Measurements from ENCODE around the gene ELF1.
"Not testable (repeated sequence)": the region's sequence is repeated elsewhere in the genome, so short reads cannot be mapped to it uniquely, and the experiment has no call there.

ELF1 gene

DNA sequence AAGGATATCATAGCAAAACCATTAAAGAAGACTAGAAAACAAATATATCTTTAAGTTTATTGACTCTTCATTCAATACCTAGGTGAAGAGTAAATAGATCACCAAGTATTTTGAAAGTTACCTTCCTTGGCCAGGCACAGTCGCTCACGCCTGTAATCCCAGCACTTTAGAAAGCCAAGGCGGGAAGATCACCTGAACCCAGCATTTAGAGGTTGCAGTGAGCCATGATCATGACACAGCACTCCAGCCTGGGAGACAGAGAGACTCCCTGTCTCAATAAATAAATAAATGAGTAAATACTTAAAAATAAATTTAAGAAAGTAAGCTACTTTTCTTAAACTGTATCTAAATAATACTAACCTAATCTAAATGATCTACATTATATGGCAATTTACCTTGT lies 33.3 kb upstream of the ELF1 start:
- Histone ChIP-seq H3K27ac (peak overlapping the region; percentile 65; the same call in 1 of the 2 replicates), H3K4me3 (no peak overlapping the region), H3K9me3 (ENCODE audit: low read depth, low read length) (no peaks in the 10 kb centered on the region), H3K36me3 (ENCODE audit: insufficient read depth, low read length) (no peaks in the 10 kb centered on the region), H3K9ac (ENCODE audit: insufficient read length) (no peak overlapping the region)
- DNase-seq (ENCODE audit: low read depth, low spot score), result no peak
- TF ChIP-seq FOXP2 (optimal IDR thresholded peaks at IDR 0.05; ENCODE audit: control extremely low read depth, extremely low read length, insufficient read depth), result no peak
- TF ChIP-seq POLR2AphosphoS5 (IDR thresholded peaks at IDR 0.05; ENCODE audit: borderline replicate concordance, low read depth, low read length), result no peak
- no peak for TF ChIP-seq EZH2 (IDR thresholded peaks at IDR 0.05)

DNA sequence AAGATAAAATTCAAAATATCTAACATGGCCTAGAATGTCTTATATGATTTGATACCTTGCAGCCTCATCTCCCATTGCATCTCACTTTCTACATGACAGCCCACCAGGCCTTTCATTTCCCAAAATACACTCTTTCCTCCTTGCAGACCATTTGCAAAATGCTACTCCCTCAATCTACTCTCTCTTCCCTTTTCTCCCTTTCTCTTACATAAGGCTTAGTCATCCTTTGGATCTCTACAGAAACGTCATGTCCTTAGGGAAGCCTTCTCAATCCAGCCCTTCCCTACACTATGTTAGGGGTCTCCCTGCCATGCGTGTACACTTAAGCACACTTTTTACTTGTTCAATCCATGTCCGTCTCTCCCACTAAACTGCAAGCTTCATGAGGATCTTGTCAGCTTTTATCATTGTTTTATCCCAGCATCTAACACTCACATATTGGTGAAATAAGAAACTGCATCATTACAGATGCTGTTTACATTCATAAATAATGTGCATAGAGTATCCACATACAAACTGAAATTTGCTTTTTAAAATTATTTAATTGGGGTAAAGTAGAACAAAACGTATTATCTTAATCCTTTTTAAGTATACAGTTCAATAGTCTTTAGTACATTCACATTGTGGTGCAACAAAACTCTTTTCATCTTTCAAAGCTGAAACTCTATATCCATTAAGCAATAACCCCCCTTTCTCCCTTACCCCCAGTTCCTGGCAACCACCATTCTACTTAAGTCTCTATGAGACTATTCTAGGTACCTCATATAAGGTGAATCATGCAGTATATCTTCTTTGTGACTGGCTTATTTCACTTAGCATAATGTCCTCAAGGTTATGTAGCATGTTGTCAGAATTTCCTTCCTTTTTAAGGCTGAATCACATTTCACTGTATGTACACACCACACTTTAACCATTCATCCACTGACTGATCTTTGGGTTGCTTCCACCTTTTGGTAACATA lies 30.6 kb upstream of the ELF1 start:
- no peaks in the 10 kb centered on the region for H3K36me3 ChIP-seq (ENCODE audit: insufficient read depth, low read length)
- DNase-seq (ENCODE audit: low read depth, low spot score), result no peak
- no peak overlapping the region for H3K9ac ChIP-seq (ENCODE audit: insufficient read length)
- no peak overlapping the region for H3K27ac ChIP-seq
- H3K9me3 ChIP-seq (ENCODE audit: low read depth, low read length), result no peaks in the 10 kb centered on the region
- TF ChIP-seq FOXP2 (optimal IDR thresholded peaks at IDR 0.05; ENCODE audit: control extremely low read depth, extremely low read length, insufficient read depth) (no peak), EZH2 (IDR thresholded peaks at IDR 0.05) (no peak), POLR2AphosphoS5 (IDR thresholded peaks at IDR 0.05; ENCODE audit: borderline replicate concordance, low read depth, low read length) (no peak)
- no peak overlapping the region for H3K4me3 ChIP-seq

DNA sequence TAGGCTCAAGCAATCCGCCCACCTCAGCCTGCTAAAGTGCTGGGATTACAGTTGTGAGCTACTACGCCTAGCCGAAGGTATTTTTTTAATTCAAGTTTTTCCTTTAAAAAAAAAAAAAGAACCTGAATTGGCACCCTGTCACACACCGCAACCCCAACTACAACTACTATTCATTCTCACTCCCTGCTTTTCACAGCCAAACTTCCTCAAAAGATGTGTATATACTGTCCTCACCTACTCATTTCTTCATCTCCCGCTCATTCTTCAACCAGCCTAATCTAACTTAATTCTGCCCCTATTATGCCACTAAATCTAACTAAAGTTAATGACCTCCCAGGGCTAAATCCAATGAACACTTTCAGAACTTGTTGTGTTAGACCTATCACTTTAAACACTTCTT lies 29.5 kb upstream of the ELF1 start:
- H3K9ac ChIP-seq (ENCODE audit: insufficient read length), result no peak overlapping the region
- H3K9me3 ChIP-seq (ENCODE audit: low read depth, low read length), result no peaks in the 10 kb centered on the region
- H3K4me3 ChIP-seq, result no peak overlapping the region
- TF ChIP-seq FOXP2 (optimal IDR thresholded peaks at IDR 0.05; ENCODE audit: control extremely low read depth, extremely low read length, insufficient read depth) (no peak), POLR2AphosphoS5 (IDR thresholded peaks at IDR 0.05; ENCODE audit: borderline replicate concordance, low read depth, low read length) (no peak), EZH2 (IDR thresholded peaks at IDR 0.05) (no peak)
- no peak for DNase-seq (ENCODE audit: low read depth, low spot score)
- H3K27ac ChIP-seq, result no peak overlapping the region
- H3K36me3 ChIP-seq (ENCODE audit: insufficient read depth, low read length), result no peaks in the 10 kb centered on the region

DNA sequence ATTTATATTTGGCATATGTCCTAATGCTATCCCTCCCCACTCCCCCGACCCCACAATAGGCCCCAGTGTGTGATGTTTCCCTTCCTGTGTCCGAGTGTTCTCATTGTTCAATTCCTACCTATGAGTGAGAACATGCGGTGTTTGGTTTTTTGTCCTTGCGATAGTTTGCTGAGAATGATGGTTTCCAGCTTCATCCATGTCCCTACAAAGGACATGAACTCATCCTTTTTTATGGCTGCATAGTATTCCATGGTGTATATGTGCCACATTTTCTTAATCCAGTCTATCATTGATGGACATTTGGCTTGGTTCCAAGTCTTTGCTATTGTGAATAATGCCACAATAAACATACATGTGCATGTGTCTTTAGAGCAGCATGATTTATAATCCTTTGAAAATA lies 23.3 kb upstream of the ELF1 start:
- H3K9ac ChIP-seq (ENCODE audit: insufficient read length); DNase-seq (ENCODE audit: low read depth, low spot score); H3K27ac ChIP-seq; H3K9me3 ChIP-seq (ENCODE audit: low read depth, low read length); H3K36me3 ChIP-seq (ENCODE audit: insufficient read depth, low read length); H3K4me3 ChIP-seq: not testable (repeated sequence)

DNA sequence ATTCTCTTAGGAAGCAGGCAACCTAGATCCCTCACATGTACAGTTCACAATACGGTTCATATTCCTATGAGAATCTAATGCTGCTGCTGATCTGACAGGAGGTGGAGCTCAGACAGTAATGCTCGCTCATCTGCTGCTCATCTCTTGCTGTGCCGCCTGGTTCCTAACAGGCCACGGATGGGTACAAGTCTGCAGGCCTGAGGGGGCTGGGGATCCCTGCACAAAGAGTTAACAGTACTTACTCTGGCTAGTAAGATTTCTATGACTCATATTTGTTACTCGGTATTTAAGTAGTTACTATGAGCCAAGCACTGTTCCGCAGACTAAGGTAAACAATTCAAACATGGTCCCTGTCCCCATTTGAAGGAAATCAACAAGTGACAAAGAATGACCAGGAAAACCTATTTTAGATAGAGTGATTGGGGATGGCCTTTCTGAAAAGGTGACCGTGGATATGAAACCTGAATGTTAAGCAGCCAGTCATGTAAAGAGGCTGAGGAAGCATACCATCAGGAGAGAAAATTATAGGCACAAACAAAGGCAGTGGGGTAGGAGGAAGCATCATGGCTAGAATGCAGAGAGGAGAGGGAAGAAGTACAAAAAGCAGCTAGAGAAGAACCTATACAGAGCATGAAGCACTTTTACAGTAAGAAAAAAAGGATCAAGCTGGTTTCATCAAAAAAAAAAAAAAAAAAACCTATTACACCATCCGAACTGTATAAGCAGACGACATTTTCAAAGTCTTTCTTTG lies 21.6 kb upstream of the ELF1 start:
- Histone ChIP-seq H3K9me3 (ENCODE audit: low read depth, low read length) (no peaks in the 10 kb centered on the region), H3K4me3 (no peak overlapping the region), H3K9ac (ENCODE audit: insufficient read length) (no peak overlapping the region), H3K36me3 (ENCODE audit: insufficient read depth, low read length) (no peaks in the 10 kb centered on the region), H3K27ac (no peak overlapping the region)
- TF ChIP-seq EZH2 (IDR thresholded peaks at IDR 0.05), result no peak
- TF ChIP-seq FOXP2 (optimal IDR thresholded peaks at IDR 0.05; ENCODE audit: control extremely low read depth, extremely low read length, insufficient read depth), result no peak
- TF ChIP-seq POLR2AphosphoS5 (IDR thresholded peaks at IDR 0.05; ENCODE audit: borderline replicate concordance, low read depth, low read length), result no peak
- no peak for DNase-seq (ENCODE audit: low read depth, low spot score)

DNA sequence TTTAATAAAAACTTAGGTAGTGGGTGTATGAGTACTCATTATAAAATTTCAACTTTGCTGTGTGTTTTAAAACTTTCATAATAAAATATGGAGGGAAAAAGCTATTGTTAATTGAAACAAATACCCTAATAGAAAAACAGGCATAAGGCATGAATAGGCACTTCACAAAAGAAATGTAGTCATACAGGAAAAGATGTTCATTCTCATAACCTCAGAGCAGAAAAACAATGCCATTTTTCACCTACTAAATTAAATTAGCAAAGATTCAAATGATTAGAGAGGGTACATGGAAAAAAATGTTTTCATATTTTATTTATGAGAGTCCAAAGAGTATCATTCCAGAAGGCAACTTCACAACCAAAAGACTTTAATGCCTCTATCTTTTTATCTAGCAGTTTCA lies 20.6 kb upstream of the ELF1 start:
- no peak for TF ChIP-seq EZH2 (IDR thresholded peaks at IDR 0.05)
- TF ChIP-seq POLR2AphosphoS5 (IDR thresholded peaks at IDR 0.05; ENCODE audit: borderline replicate concordance, low read depth, low read length), result no peak
- no peak for TF ChIP-seq FOXP2 (optimal IDR thresholded peaks at IDR 0.05; ENCODE audit: control extremely low read depth, extremely low read length, insufficient read depth)
- H3K9ac ChIP-seq (ENCODE audit: insufficient read length), result no peak overlapping the region
- no peak overlapping the region for H3K27ac ChIP-seq
- DNase-seq (ENCODE audit: low read depth, low spot score), result no peak
- no peaks in the 10 kb centered on the region for H3K36me3 ChIP-seq (ENCODE audit: insufficient read depth, low read length)
- H3K4me3 ChIP-seq, result no peak overlapping the region
- H3K9me3 ChIP-seq (ENCODE audit: low read depth, low read length), result no peaks in the 10 kb centered on the region

GRCh38 chr13:41036557-41036956 lies 17.4 kb upstream of the ELF1 start:
- not testable (repeated sequence) for H3K36me3 ChIP-seq (ENCODE audit: insufficient read depth, low read length); H3K9ac ChIP-seq (ENCODE audit: insufficient read length); DNase-seq (ENCODE audit: low read depth, low spot score); H3K9me3 ChIP-seq (ENCODE audit: low read depth, low read length); H3K27ac ChIP-seq; H3K4me3 ChIP-seq

GRCh38 chr13:41034881-41035280 lies 15.8 kb upstream of the ELF1 start:
- Histone ChIP-seq H3K36me3 (ENCODE audit: insufficient read depth, low read length) (no peaks in the 10 kb centered on the region), H3K27ac (no peak overlapping the region), H3K9ac (ENCODE audit: insufficient read length) (no peak overlapping the region), H3K4me3 (no peak overlapping the region), H3K9me3 (ENCODE audit: low read depth, low read length) (no peaks in the 10 kb centered on the region)
- TF ChIP-seq EZH2 (IDR thresholded peaks at IDR 0.05), result no peak
- no peak for TF ChIP-seq FOXP2 (optimal IDR thresholded peaks at IDR 0.05; ENCODE audit: control extremely low read depth, extremely low read length, insufficient read depth)
- no peak for TF ChIP-seq POLR2AphosphoS5 (IDR thresholded peaks at IDR 0.05; ENCODE audit: borderline replicate concordance, low read depth, low read length)
- no peak for DNase-seq (ENCODE audit: low read depth, low spot score)
